Pons (tissue), 1 donor: ENCODE measurements around the gene SCN3B.
"Not testable (repeated sequence)": the region's sequence is repeated elsewhere in the genome, so short reads cannot be mapped to it uniquely, and the experiment has no call there.

Source experiments
- DNase-seq: peaks from one replicate; pipeline ENCODE4 v3.0.0-alpha.2; 2016; ENCODE audit warnings: low spot score

SCN3B gene, protein sequence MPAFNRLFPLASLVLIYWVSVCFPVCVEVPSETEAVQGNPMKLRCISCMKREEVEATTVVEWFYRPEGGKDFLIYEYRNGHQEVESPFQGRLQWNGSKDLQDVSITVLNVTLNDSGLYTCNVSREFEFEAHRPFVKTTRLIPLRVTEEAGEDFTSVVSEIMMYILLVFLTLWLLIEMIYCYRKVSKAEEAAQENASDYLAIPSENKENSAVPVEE

DNA sequence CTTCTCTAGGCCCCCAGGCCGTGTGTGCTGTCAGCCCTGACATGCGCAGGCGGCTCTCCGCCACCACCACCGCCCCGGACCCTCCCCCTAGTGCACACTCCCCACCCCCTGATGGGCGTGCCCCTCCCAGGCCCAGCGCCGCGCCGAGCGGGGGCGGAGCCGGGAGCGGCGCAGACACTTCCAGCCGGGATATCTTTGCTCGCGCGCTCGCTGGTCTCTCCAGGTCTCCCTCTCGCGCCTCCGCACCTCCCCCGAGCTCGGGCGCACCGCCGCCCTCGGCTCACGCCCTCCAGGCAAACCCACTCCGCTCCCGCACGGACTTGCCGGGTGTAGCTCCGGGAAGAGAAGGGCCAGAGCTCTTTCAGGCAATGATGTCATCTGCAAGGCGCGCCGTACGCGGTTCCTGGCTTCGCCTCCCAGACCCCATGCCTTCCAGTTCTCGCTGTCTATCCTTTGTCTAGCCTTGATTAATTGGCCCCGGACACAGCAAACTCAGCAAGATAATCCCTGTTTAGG, at the start of gene SCN3B:
Gene SCN3B, minus strand, starts transcription at position 59 of the 516 bp plus-strand sequence. CDS start 823 bp downstream, outside the sequence.
- no peak for DNase-seq

DNA sequence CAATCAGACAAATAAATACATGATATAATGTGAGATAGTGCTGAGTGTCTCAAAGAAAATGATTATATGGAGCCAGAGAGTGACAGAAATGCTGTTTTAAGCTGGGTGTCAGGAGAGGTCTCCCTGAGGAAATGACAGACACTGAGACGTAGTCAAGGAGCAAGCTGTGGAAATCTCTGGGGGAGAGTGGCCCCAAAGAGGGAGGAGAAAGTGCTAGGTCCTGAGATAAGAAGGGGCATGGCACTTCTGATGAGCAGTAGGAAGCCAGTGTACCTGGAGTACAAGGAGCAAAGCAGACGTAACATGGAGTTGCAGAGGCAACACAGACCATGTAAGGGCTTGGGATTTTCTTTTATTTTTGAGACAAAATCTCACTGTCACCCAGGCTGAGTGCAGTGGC, 48.3 kb upstream of the SCN3B start:
- no peak for DNase-seq

DNA sequence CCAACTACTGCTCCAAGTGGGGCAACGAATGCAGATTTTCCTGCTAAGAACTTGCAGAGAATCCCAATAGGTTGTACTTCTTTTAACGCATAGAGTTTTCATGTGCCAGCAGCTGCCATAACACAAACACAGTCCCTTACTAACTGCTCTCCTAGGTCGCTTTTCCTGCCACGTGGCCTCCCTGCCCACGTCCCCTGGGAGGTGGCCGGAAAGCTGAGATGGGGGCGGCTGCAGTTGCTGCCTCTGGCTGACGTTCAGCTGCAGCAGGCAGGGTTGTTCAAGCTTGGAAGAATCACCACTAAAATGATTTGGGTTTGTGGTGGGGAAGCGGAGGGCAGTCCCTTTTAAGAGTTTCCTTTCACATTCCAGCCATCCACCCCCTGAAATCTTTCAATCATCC, 47.7 kb upstream of the SCN3B start:
- DNase-seq, result no peak

DNA sequence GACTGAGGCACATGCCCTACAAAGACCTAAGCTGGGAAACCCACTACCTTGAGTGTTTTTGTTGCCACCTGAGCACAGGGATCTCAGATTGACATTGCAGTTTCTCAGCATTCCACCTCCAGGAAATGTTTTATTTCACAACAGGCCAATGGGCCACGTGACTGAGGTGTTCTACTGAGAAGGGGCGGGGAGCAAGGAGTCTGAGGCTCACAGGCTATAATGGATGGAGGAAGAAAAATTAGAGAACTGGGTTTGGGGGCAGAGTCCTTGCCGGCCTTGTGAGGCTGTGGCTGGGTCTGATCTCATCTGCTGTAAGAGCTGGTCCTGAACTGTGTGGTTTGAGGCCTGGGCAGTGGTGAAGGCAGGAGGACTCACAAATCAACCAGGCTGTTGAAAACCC, 46.3 kb upstream of the SCN3B start:
- DNase-seq, result no peak

DNA sequence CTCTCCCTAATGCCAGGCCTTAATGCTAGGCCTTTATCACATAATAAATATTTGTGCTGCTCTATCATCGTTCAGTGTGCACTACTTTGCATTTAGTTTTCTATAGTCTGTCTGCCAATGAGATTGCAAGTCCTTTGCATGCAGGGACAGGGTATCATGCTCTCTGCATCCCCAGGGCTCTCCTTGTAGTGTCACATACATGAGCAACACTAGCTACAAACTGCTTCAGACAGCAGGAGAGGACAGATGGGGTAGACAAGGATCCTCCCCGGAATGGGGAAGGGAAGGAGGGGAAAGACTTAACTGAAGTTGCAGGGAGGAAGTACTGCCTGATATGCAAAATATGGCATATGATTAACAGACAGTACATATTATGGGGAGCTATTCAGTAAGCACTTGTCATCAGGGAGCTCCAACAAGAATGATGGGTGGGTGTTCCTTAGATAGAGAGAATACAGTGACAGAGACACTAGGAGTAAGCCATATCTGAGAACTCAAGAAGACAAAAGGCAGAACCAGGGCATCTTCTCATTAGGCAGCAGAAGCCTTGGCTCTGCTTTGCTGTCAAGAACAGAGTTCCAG, 44.2 kb upstream of the SCN3B start:
- DNase-seq, result no peak

DNA sequence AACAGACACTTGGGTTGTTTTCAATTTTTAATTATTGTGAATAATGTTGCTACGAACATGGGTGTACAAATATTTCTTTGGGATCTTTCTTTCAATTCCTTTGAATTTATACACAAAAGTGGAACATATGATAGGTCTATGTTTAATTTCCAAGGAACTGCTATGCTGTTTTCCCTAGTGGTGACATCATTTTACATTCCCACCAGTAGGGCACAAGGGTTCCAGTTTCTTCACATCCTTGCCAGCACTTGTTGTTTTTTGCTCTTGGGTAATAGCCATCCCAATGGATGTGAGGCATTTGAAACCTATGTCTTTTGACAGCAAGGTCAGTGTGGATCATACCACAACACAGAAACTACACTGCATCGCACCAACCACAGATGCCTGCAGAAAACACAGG, 41.8 kb upstream of the SCN3B start:
- DNase-seq, result no peak

DNA sequence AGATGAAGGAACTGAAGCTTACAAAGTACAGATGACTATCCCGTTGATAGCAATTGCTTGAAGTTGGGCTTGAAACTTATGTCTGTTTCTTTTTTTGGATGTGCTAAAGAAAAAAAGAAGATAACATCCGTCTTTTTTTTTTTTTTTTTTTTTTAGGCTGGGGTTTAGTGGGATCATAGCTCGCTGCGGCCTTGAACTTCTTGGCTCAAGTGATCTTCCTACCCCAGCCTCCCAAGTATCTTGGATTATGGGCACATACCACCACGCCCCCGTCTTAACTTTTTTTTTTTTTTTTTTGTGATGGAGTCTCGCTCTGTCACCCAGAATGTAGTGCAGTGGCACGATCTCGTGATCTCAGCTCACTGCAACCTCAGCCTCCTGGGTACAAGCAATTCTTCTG, 40.8 kb upstream of the SCN3B start:
- DNase-seq, result no peak

DNA sequence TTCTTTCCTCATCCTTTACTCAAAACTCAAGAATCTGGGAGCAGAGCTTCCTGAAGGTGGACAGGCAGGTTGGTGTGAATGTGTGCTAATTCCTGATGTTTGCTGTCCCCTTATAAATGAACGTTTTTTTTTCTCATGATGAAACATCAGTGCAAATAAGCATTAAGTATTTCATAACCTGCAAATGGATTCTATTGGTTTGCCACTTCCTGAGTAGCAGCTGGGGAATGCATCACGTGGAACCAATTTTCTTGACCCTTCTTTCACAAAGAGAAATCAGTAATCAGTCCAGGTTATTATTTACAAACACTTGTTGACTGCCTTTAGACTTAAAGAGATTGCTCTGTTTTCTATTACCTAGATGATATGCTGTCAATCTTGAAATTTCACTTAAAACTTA, 40.1 kb upstream of the SCN3B start:
- no peak for DNase-seq

DNA sequence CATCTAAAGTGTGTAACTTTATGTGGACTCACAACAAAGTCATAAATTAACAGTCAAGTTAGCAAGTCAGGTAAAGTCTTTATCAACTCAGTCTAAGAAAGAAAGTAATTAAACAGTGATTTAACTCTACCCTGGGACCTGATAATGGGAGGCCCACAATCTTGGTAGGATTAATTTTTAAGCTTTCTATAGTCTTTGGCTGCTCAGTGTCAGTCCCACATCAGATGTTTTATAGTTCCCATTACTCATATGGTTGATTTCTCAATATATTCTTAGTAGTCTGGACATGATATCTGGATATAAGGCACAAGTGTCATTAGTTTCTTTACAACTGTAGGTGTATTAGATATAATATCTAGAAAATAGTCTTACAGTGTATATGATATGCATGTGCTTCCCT, 38.5 kb upstream of the SCN3B start:
- no peak for DNase-seq

DNA sequence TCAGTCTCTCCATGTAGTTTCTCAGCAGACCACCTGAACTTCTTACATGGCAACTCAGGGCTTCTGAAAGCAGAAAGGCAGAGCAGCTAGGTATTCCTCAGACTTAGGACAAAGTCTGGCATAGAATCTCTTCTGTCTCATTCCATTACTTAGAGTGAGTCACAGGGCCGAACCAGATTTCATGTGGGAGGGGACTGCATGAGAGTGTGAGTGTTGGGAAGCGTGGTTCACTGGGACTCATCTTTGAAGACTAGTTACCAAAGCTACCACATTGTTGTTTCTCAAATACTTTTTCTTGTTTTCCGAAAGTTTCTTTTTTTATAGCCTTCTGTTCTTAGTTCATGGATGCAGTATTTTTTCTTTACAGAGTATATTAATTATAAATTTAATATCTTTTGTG, 36.1 kb upstream of the SCN3B start:
- no peak for DNase-seq

DNA sequence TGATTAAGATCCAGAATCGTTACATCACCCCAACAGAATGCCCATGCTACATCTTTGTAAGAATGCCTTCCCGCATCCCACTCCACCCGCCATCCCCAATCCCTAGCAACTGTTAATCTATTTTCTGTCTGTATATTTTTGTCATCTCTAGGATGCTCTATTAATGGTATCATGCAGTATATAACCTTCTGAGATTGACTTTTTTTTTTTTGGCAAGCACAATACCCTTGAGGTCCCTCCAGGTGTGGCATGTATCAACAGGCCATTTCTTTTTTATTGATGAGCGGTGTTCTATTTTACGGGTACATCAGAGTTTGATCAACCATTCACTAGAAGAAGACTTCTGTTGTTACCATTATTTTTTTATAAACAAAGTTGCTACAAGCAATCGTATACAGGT, 30.2 kb upstream of the SCN3B start:
- DNase-seq, result no peak

DNA sequence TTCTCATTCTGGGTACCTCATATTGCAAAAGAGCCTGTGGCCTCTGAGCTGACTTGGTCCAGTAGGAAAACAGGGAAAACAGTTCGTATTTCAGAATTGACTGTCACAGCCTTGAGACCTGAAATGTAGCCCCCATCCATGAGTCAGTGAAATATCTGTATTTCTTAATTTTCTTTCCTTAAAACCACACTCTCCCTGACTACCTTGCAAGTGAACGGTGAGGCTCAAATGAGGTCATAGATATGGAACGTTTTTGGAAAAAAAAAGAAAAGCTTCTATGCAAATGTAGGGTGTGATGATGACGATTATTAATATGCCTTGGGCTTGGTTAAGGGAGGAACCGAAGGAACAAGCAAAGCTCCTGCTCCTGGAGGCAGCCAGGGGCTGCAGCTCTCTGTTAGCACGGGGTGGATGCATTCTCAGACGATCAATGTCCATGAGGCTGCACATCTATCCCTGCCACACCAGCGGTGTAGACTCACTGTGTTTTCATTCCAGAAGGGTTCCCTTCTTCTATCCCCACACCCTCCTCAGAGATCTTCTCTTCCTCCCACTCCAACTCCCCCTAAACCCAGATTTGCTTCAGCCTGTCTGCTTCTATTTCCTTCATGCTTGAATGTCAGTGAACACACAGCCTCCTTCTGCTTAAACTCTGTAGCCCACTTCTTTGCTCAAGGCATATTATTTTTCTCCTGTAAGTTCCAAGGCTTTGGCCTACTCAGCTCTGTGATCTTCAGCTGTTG, 29.2 kb upstream of the SCN3B start:
- DNase-seq, result no peak

DNA sequence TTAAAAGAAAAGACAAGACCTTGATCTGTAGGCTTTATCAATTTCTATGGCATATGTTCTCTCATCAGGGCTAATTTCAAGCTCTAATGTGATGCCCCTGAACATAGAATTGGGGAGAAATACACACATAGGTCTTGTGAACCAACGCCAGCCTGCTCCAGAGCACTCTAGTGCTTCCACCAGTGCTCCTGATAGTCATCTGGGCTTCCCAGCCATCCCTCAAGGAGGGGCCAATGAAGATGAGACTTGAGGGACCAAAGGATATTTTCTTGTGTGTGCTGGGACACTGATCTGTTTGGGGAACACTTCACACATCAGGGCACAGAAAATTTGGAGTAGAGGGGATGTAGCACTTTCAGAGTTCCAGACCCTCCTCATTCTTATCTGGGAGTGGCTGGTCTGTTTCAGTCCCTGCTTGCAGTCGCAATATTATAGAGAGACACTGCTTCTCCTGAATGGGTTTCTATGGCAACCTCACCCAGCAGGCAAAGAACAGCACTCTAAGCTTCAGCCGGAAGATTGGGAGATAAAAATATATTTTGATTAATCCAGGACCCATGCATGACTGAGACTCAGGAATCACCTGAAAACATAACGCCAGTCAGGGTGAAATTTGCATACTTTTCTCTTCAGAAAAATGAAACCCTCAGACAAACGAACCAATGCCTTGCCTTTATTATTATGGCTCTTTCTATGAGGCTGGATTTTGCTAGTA, 28.4 kb upstream of the SCN3B start:
- DNase-seq, result peak; percentile 2

DNA sequence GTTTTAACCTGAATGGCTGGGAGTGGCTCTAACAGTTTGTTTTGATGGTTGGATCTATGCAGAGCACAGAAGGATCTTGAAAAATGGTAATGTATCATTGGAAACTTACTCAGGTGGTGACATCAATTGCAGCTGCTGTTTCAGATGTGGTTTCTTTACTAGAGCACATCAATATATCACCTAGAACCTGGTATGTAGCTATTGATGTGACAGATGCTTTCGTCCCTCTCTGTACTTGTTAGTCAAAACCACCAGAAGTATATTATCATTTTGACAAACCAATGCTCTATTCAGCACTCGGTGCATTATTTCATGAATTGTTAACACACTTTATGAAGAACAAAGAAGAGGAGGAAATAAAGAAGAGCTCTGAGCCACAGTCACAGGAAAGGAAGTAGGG, 26.6 kb upstream of the SCN3B start:
- DNase-seq, result no peak

DNA sequence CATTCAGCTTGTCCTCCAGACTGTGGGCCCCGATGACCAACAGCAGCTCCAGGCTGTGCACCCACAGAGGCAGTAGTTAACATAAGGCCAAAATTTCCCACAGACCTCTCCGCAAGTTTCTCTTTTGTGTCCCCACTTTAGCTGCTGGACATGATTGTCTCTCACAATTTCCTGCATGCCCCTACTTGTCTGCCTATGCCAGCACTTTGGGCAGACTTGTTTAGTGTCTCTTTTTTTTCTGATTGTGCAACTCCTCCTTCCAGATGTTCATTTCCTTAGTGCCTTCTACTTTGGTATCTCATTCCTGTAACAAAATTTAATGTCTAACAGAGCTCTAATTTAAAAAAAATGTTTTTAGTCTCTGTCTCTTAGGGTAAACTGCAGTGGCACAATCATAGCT, 23.8 kb upstream of the SCN3B start:
- DNase-seq, result no peak

DNA sequence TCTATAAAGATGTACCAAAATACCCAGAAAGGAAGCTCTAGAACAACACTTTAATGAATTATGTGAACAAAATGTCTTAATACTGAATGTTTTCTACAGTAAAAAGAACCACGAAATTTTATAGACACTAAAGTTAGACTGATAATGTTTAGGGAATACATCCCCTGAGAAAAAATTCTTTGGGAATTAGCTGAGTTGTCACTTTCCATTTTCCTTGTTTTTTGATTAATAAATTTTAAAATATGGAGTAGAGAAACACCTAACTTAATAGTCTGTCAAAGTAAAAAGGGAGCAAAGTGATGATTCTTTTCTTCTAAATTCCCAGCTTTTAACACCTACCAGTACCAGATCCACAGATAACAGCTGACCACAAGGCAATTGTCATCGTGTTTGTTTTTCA, 23.1 kb upstream of the SCN3B start:
- no peak for DNase-seq

DNA sequence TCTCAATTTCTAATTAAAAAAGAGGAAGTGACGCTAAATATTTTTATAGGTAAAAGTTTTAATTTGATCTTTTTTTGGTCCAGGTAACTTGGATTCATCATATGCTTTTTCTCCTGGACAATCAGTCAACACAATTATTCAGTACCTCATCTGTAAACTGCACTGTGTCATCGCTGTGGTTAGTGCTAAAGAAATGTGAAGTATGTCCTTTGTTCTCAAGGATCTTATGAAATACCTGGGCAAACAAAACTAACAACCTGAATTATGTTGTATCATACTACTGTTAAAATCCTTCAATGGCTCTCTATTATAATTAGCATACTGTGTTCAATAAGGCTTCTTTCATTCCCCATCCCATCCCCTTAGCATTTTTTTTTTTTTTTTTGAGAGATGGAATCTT, 19.9 kb upstream of the SCN3B start:
- DNase-seq, result no peak

DNA sequence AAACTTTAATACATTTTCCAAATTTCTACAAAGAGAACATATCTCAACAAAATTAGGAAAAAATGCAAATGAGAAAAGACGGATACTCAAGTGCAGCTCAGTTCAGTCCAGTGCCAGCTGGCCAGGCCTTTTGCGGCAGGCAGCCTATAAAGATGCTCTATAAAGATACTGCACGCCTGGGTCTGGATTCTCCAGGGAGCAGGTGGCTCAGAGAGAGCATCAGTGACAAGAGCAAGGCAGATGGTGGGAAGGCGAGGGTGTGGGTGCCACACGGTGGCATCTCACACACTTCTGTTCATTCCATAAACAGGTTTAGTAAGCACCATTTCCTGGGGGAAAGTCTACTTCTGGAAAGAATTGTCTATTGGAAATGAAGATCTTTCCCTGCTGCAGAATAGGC, 18.1 kb upstream of the SCN3B start:
- no peak for DNase-seq

DNA sequence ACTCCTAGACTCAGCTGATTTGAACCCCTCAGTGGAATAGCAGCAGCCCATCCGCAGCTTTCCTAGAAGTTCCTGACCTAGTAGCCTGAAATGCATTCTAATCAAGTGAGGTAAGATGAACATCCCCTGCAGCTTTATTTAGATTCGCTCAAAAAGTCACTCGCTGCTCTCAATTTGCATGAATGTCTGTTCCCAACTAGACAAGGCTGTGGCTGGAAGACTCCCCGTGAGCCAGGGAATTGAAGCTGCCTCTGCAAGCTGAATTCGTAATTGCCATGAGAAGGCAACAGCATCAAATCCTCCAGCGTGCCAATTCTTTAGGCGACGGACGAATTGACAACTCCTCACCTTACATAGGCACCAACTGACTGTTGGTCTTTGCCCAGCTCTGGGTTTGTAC, 17.1 kb upstream of the SCN3B start:
- DNase-seq, result no peak

DNA sequence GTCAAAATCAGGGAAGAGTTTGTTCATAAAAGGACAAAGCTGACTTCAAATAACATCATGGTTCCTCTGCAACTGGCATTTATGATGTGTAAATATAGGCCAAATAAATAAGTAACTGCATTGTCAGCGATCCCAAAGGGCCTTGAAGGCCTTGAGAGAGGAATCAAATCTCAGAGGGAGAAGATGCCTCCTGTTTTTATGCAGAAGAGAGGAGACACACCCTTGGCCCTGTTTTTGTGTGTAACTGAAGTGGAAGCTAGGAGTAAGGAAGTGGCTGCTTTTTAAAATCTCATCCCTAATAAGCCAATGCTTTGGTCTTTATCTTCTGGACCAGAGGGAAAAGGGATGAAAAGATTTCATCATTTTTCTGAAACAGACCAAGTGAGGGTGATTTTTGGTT, 15.7 kb upstream of the SCN3B start:
- no peak for DNase-seq

DNA sequence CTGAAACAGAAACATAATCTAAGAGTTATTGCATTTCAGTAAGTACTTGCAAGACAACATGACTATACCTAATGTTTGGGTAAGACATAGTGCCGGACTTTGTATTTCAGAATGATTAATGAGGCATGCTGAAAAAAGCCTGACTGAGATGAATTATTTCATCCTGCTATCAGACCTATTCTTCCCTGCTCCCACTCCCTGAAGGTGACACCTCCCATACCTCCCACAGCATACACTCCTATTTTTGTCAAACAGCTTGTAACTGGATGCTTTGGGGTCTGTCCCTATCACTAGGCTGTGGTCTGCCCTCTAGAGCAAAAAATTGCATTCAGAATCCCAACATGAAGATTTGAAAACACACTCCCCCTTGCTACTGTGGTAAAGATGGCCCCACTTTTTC, 10.9 kb upstream of the SCN3B start:
- no peak for DNase-seq

DNA sequence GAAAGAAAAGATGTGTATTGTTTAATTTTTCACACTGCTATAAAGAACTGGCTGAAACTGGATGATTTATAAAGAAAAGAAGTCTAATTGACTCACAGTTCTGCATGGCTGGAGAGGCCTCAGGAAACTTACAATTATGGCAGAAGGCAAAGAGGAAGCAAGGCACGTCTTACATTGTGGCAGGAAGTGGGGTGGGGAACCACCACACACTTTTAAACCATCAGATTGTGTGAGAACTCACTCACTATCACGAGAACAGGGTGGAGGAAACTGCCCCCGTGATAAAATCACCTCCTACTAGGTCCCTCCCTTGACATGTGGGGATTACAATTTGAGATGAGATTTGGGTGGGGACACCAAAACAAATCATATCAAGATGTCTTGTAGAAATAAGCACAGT, 5.5 kb upstream of the SCN3B start:
- not testable (repeated sequence) for DNase-seq

DNA sequence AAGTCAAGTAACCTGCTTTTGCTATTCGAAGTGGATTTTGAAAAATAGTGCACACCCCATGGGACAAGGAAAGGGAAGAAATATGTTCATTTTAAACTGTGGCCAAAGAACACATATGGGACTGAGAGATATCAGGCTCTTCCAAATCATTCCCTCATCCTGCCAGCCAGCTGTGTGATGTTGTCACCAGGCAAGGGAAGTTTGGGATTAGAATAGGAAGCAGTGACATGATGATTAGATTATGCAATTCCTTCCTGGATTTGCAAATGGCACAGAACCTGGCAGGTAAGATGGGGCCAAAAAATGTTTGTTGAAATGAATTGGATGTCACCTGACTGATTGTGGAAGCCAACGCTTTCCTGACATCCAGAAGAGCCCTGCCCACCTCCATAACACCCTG, 4.9 kb upstream of the SCN3B start:
- DNase-seq, result no peak
